GM23248 (cell line): ENCODE measurements around the gene NR3C2. TPM values are rescaled to one million over a fixed set of nuclear protein-coding genes. Genes with fewer than 3 reads are reported as not detected.

Experiments
- DNase-seq: peaks from one replicate; pipeline ENCODE4 v3.0.0-alpha.2; 2015
- H2AFZ ChIP-seq: fragments of 200-600 bp; sonication (generic); 2 replicates; pipeline ENCODE4 v1.6.1; 2016; ENCODE audit warnings: antibody characterized with exemption
- H3F3A ChIP-seq: fragments of 200-600 bp; sonication (generic); 2 replicates; pipeline ENCODE4 v1.6.1; 2016; ENCODE audit warnings: mild to moderate bottlenecking, antibody characterized with exemption, mixed run types; ENCODE audit not compliant: insufficient read depth
- H3K27ac ChIP-seq: fragments of 200-600 bp; sonication (generic); 2 replicates; pipeline ENCODE4 v1.5.1; 2016; ENCODE audit warnings: mild to moderate bottlenecking
- H3K27me3 ChIP-seq: fragments of 200-600 bp; sonication (generic); replicated peaks from 2 replicates; pipeline ENCODE4 v1.6.1; 2016; ENCODE audit warnings: mild to moderate bottlenecking; ENCODE audit not compliant: insufficient read depth
- H3K36me3 ChIP-seq: fragments of 200-600 bp; sonication (generic); 2 replicates; pipeline ENCODE4 v1.6.1; 2016; ENCODE audit warnings: low read depth, mild to moderate bottlenecking
- H3K4me1 ChIP-seq: fragments of 200-600 bp; sonication (generic); 2 replicates; pipeline ENCODE4 v1.6.1; 2016; ENCODE audit warnings: mild to moderate bottlenecking; ENCODE audit not compliant: insufficient read depth
- H3K4me2 ChIP-seq: fragments of 200-600 bp; sonication (generic); one replicate; pipeline ENCODE4 v1.6.1; 2016; ENCODE audit warnings: mild to moderate bottlenecking; ENCODE audit not compliant: unreplicated experiment
- H3K4me3 ChIP-seq: fragments of 200-600 bp; sonication (generic); 2 replicates; pipeline ENCODE4 v1.5.1; 2016; ENCODE audit warnings: mild to moderate bottlenecking
- H3K79me2 ChIP-seq: fragments of 200-600 bp; sonication (generic); 2 replicates; pipeline ENCODE4 v1.6.1; 2016; ENCODE audit warnings: mild to moderate bottlenecking; ENCODE audit not compliant: insufficient read depth
- H3K9ac ChIP-seq: fragments of 200-600 bp; sonication (generic); 2 replicates; pipeline ENCODE4 v1.6.1; 2016; ENCODE audit warnings: mild to moderate bottlenecking
- H3K9me2 ChIP-seq: fragments of 200-600 bp; sonication (generic); 2 replicates; pipeline ENCODE4 v1.6.1; 2016; ENCODE audit warnings: mixed run types, mild to moderate bottlenecking, moderate library complexity; ENCODE audit not compliant: insufficient read depth
- H3K9me3 ChIP-seq: fragments of 200-600 bp; sonication (generic); one replicate; pipeline ENCODE4 v1.6.1; 2017; ENCODE audit warnings: low read depth
- H4K20me1 ChIP-seq: fragments of 200-600 bp; sonication (generic); 2 replicates; pipeline ENCODE4 v1.6.0; 2016; ENCODE audit not compliant: insufficient read depth
- EZH2 ChIP-seq: fragments of 200-600 bp; sonication (generic); IDR thresholded peaks from 2 replicates; pipeline ENCODE4 v1.6.1; 2018; ENCODE audit warnings: antibody characterized with exemption, mild to moderate bottlenecking; ENCODE audit not compliant: insufficient read depth, poor library complexity, severe bottlenecking
- EZH2phosphoT487 ChIP-seq: fragments of 200-600 bp; sonication (generic); IDR thresholded peaks from 2 replicates; pipeline ENCODE4 v1.6.1; 2018; ENCODE audit warnings: antibody characterized with exemption, moderate library complexity, mild to moderate bottlenecking, low read depth; ENCODE audit not compliant: insufficient read depth
- WGBS, 2 experiments: methylation state at CpG; one replicate each; pipeline ENCODE4 v1.1.6; 2015 to 2017; ENCODE audit warnings: low lambda C conversion rate in 2 of 2, low coverage in 1 of 2; ENCODE audit errors: missing lambda C conversion rate in 2 of 2; 5-methylcytosine and 5-hydroxymethylcytosine counted together
- in situ Hi-C: fragments of 300-500 bp; cut with MboI; formaldehyde crosslinking; loops from 2 replicates; pipeline ENCODE4 v1.15.0; 2020
- polyA plus RNA-seq: library from polyadenylated mRNA; unstranded; fragments of >200 nt; fragmentation: Nextera tagmentation; extraction: Ambion mirVana; gene quantifications from 2 replicates; pipeline ENCODE4 v1.2.1, GENCODE V29; 2016
- total RNA-seq: library from RNA; depleted of rRNA; stranded (reverse); fragments of >200 nt; shearing (Covaris generic); gene quantifications from 2 replicates; pipeline ENCODE4 v1.2.3, GENCODE V29; 2014

The NR3C2 gene
- total and polyA plus RNA-seq, 2 experiments from 2014 or later: 0.04 TPM; not detected in 1

GRCh38 chr4:148412460-148412994 is 29.7 kb downstream of the NR3C2 start:
- no peaks in the 10 kb centered on the region for H3K36me3 ChIP-seq
- 83 to 98% methylated on average over 2 of the region's 2 CpGs for WGBS, 2 experiments

GRCh38 chr4:148405161-148405893 is 36.9 kb downstream of the NR3C2 start:
- no peak overlapping the region for H3K4me2 ChIP-seq
- no peak overlapping the region for H3K9ac ChIP-seq
- H3K4me3 ChIP-seq: no peak overlapping the region
- H3K79me2 ChIP-seq: no peaks in the 10 kb centered on the region
- in situ Hi-C loops: no loop called here
- H4K20me1 ChIP-seq: no peaks in the 10 kb centered on the region
- no peak for TF ChIP-seq EZH2
- TF ChIP-seq EZH2phosphoT487: no peak
- H3K27me3 ChIP-seq: no peaks in the 10 kb centered on the region
- no peak overlapping the region for H2AFZ ChIP-seq
- 66 to 72% methylated on average over 5 of the region's 5 CpGs for WGBS, 2 experiments
- DNase-seq: no peak
- H3K27ac ChIP-seq: no peak overlapping the region
- no peaks in the 10 kb centered on the region for H3K36me3 ChIP-seq
- H3K9me2 ChIP-seq: no peaks in the 10 kb centered on the region
- no peaks in the 10 kb centered on the region for H3F3A ChIP-seq
- no peaks in the 10 kb centered on the region for H3K4me1 ChIP-seq
- no peaks in the 10 kb centered on the region for H3K9me3 ChIP-seq

More at GRCh38 chr4:148412460-148412994, 29.7 kb downstream of the NR3C2 start:
- no peaks in the 10 kb centered on the region for H3K9me2 ChIP-seq
- H3K9ac ChIP-seq: no peak overlapping the region
- H3K27me3 ChIP-seq: no peaks in the 10 kb centered on the region
- no peaks in the 10 kb centered on the region for H3K9me3 ChIP-seq
- H3K4me2 ChIP-seq: no peak overlapping the region
- H4K20me1 ChIP-seq: no peaks in the 10 kb centered on the region
- H3K27ac ChIP-seq: no peak overlapping the region
- no peak overlapping the region for H3K4me3 ChIP-seq
- H3K79me2 ChIP-seq: no peaks in the 10 kb centered on the region
- no peak for DNase-seq
- H2AFZ ChIP-seq: no peak overlapping the region
- H3F3A ChIP-seq: no peaks in the 10 kb centered on the region
- H3K4me1 ChIP-seq: no peaks in the 10 kb centered on the region
- no peak for TF ChIP-seq EZH2
- TF ChIP-seq EZH2phosphoT487: no peak
- in situ Hi-C loops: no loop called here

GRCh38 chr4:148398988-148399387 is 43.2 kb downstream of the NR3C2 start:
- TF ChIP-seq EZH2phosphoT487 (no peak), EZH2 (no peak)
- in situ Hi-C loops: no loop called here
- Histone ChIP-seq H3K27me3 (no peaks in the 10 kb centered on the region), H3K4me1 (no peaks in the 10 kb centered on the region), H2AFZ (no peak overlapping the region), H4K20me1 (no peaks in the 10 kb centered on the region), H3K4me2 (no peak overlapping the region), H3K27ac (no peak overlapping the region), H3K79me2 (no peaks in the 10 kb centered on the region), H3K9me3 (no peaks in the 10 kb centered on the region), H3K9ac (no peak overlapping the region), H3K4me3 (no peak overlapping the region), H3K9me2 (no peaks in the 10 kb centered on the region), H3K36me3 (no peaks in the 10 kb centered on the region), H3F3A (no peaks in the 10 kb centered on the region)
- no peak for DNase-seq

- Histone ChIP-seq H3K36me3 (no peaks in the 10 kb centered on the region), H2AFZ (no peak overlapping the region), H4K20me1 (no peaks in the 10 kb centered on the region), H3F3A (no peaks in the 10 kb centered on the region), H3K27me3 (no peaks in the 10 kb centered on the region), H3K9ac (no peak overlapping the region), H3K9me3 (no peaks in the 10 kb centered on the region), H3K27ac (no peak overlapping the region), H3K4me2 (no peak overlapping the region), H3K79me2 (no peaks in the 10 kb centered on the region), H3K9me2 (no peaks in the 10 kb centered on the region), H3K4me3 (no peak overlapping the region), H3K4me1 (no peaks in the 10 kb centered on the region)
- TF ChIP-seq EZH2 (no peak), EZH2phosphoT487 (no peak)
- in situ Hi-C loops: no loop called here
- WGBS, 2 experiments: 57 to 65% methylated on average over 2 of the region's 2 CpGs
- DNase-seq: no peak
These were observed 44.4 kb downstream of the NR3C2 start for GRCh38 chr4:148397771-148398170.
